GM21367 (cell line): ENCODE data around the gene TCERG1.

Experiments used
- ATAC-seq: cut with Tn5 transposase; IDR thresholded peaks from one replicate; pipeline ENCODE4 v1.9.1; 2021; ENCODE audit not compliant: unreplicated experiment

Gene TCERG1

GRCh38 chr5:146446861-146447733 lies at the start of gene TCERG1:
TCERG1 (plus strand) TSS chr5:146447333; CDS start chr5:146447350, 17 bp downstream.
- peak; percentile 97 for ATAC-seq

- no peak for ATAC-seq
These were observed 48.3 kb upstream of the TCERG1 start for GRCh38 chr5:146398826-146399225.

GRCh38 chr5:146399481-146399880 lies 47.7 kb upstream of the TCERG1 start:
- no peak for ATAC-seq

- no peak for ATAC-seq
These were observed 46.9 kb upstream of the TCERG1 start for GRCh38 chr5:146400201-146400600.

GRCh38 chr5:146401021-146401420 lies 46.1 kb upstream of the TCERG1 start:
- no peak for ATAC-seq

GRCh38 chr5:146402949-146403348 lies 44.2 kb upstream of the TCERG1 start:
- no peak for ATAC-seq

GRCh38 chr5:146409054-146409671 lies 38.0 kb upstream of the TCERG1 start:
- ATAC-seq, result no peak

GRCh38 chr5:146410272-146410671 lies 36.9 kb upstream of the TCERG1 start:
- no peak for ATAC-seq

GRCh38 chr5:146419696-146420095 lies 27.4 kb upstream of the TCERG1 start:
- no peak for ATAC-seq

GRCh38 chr5:146425023-146425422 lies 22.1 kb upstream of the TCERG1 start:
- no peak for ATAC-seq

- no peak for ATAC-seq
These were observed 20.8 kb upstream of the TCERG1 start for GRCh38 chr5:146426305-146426704.

- ATAC-seq, result peak; percentile 66
These were observed 20.1 kb upstream of the TCERG1 start for GRCh38 chr5:146426853-146427618.

- peak; percentile 12 for ATAC-seq
These were observed 19.5 kb upstream of the TCERG1 start for GRCh38 chr5:146427619-146427997.

GRCh38 chr5:146428658-146429057 lies 18.5 kb upstream of the TCERG1 start:
- no peak for ATAC-seq

GRCh38 chr5:146440353-146440752 lies 6.8 kb upstream of the TCERG1 start:
- no peak for ATAC-seq

- ATAC-seq, result no peak
These were observed 6.2 kb upstream of the TCERG1 start for GRCh38 chr5:146440870-146441495.

- no peak for ATAC-seq
These were observed 5.2 kb upstream of the TCERG1 start for GRCh38 chr5:146441896-146442295.

GRCh38 chr5:146447734-146448380 lies 724 bp downstream of the TCERG1 start:
- peak; percentile 14 for ATAC-seq

GRCh38 chr5:146448783-146449519 lies 1.8 kb downstream of the TCERG1 start:
- no peak for ATAC-seq

- no peak for ATAC-seq
These were observed 2.9 kb downstream of the TCERG1 start for GRCh38 chr5:146450002-146450401.
